GM18861 (cell line): ENCODE measurements around the gene PEPD.

Experiments
- ATAC-seq: cut with Tn5 transposase; IDR thresholded peaks from one replicate; pipeline ENCODE4 v1.9.1; 2021; ENCODE audit not compliant: unreplicated experiment

Gene PEPD

DNA sequence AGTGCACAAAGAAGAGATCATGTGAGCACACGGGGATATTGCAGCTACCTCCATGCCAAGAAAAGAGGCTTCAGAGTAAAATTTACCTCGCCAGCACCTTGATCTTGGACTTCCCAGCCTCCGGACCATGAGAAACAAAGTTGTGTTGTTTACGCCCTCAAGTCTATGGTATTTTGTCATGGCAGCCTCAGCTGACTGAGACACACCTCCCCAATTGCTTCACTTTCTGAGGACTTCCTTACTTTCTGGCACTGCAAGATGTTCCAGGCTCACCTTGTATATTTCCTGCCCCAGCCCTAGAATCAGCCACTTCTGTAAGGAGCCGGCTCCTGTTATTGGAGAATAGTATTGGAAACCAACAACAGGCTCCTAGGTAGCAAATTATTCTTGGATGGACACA, 154.7 kb downstream of the PEPD start:
- ATAC-seq, result no peak

DNA sequence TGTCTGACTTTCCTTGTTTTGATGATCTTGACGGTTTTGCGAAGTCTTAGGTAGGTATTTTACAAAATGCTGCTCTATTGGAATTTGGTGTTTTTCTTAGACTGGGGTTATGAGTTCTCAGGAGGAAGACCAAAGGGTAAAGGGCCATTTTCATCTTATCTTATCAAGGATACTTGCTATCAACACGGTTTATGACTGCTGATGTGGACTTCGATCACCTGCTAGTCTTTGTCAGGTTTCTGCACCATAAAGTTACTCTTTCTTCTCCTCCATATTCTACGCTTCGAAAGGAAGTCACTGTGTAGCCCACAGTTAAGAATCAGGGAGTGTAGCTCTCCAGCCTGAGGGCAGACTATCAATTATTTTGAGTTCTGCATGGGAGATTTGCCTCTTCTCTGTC, 155.5 kb downstream of the PEPD start:
- ATAC-seq, result no peak

DNA sequence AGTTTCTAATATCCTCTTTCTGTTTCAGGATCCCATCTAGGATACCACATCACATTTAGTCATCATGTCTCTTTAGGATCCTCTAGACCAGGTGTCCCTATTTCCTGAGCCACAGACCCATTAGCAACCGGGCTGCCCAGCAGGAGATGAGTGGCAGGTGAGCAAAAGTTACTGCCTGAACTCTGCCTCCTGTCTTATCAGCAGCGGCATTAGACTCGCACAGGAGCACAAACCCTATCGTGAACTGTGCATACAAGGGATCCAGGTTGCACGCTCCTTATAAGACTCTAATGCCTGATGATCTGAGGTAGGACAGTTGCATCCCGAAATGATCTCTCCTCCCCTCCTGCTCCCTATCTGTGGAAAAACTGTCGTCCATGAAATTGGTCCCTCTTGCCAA, 155.9 kb downstream of the PEPD start:
- ATAC-seq, result no peak

DNA sequence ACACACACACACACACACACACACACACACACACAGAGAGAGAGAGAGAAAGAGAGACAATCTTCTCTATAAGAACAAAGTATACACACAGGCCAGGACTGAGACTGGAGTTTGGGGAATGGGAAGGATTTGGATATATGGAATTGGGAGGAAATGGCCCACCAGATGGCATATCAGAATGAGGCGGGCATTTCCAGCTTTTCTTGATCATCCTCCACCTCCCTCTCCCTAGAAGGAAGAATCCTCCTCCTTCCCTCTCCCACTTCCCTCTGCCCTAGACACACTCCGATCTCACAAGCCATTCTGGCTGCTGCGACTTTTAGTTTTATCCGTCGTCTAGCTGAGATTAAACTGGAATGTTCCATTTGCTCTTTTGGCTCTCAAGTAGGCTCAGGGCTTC, 158.1 kb downstream of the PEPD start:
- no peak for ATAC-seq

DNA sequence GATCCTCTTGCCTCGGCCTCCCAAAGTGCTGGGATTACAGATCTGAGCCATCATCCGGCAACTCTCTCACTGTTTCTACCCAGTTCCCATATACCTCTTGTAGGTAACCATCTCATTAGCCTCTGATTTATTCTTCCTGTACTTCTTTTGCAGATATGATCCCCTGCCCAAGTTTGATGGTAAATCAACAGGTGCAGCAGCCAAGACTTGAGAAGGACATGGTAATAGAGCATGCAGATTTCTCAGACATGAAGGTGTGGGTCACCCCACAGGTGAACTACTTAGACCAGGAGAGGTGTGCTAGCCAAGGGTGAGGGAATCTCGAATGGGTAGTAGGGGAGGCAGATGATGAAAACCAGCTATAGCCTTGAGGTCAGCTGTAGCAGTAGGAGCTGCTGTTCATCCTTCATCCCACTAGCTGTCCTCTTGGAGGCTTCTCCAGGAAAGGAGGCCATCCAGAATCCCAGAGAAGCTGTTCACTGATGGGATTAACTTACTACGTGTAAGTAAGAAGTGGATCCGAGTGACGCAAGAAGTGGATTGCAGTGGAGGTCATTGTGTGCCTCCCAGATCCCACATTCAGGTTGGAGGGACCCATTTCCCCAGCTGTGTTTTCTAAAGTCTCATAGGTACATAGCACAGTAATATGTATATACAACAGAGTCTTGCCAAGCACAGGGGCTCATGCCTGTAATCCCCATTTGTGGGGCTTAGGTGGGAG, 158.9 kb downstream of the PEPD start:
- no peak for ATAC-seq

DNA sequence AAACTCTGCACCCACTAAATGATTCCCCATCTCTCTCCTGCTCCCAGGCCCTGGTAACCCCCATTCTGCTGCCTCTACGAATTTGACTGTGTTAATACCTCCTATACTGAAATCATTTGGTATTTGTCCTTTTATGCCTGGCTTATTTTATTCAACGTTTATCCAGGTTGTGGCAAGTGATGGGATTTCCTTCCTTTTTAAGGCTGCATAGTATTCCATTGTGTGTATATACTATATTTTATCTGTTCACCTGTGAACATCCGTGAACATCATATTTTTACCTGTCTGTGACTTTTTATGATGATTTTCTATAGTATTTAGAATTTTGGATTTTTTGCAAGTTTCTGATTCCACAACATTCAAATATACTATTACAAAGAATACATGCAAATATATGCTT, 162.0 kb downstream of the PEPD start:
- ATAC-seq, result no peak

DNA sequence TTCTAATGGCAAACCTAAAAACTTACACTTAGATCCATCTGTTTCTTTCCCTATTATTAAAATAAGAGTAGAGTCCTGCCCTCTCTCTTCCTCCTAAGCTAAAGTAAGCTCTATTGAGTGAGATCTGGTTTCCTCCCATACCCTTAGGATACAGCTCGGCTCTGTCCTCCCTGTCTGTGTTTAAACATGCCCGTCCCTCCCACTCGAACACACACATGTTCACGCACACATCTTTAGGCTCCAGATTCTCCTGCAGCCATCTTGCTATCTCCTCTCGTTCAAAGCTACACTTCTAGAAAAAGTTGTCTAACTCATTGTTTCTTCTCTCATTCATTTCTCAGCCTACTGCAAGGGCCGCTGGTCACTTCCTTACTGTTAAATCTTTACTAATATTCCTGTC, 163.2 kb downstream of the PEPD start:
- ATAC-seq, result no peak

DNA sequence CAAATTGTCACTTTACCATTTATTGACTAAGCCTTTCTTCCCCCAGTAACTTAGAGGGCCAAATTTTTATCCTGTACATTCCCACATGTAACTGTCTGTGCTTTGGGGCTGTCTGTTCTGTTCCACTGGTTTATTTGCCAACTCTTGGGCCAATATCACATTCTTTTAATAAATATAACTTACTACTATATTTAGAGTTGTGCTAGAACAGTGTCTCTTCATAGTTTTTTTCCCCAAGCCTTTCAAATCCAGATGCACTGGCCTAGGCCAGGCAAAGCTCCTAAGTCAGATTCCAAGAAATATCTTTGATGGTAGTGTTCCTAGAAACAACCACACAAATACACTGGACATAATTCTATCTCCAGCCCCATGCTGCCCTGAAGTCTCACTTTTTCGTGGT, 164.0 kb downstream of the PEPD start:
- ATAC-seq, result no peak

DNA sequence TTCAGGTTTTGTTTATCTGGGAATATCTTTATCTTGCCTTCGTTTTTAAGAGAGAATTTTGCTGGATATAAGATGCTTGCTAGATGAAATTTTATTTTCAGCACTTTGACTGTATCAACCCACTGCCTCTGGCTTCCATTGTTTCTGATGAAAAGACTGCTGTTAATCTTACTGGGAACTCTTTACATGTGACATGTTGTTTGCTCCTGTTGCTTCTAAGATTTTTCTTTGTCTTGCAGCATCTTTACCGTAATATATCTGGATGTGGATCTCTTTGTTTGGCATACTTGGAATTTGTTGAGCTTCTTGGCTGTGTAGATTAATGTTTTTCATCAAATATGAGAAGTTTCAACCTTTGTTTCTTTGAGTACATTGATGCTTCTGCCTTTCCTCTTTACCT, 166.1 kb downstream of the PEPD start:
- ATAC-seq, result no peak

DNA sequence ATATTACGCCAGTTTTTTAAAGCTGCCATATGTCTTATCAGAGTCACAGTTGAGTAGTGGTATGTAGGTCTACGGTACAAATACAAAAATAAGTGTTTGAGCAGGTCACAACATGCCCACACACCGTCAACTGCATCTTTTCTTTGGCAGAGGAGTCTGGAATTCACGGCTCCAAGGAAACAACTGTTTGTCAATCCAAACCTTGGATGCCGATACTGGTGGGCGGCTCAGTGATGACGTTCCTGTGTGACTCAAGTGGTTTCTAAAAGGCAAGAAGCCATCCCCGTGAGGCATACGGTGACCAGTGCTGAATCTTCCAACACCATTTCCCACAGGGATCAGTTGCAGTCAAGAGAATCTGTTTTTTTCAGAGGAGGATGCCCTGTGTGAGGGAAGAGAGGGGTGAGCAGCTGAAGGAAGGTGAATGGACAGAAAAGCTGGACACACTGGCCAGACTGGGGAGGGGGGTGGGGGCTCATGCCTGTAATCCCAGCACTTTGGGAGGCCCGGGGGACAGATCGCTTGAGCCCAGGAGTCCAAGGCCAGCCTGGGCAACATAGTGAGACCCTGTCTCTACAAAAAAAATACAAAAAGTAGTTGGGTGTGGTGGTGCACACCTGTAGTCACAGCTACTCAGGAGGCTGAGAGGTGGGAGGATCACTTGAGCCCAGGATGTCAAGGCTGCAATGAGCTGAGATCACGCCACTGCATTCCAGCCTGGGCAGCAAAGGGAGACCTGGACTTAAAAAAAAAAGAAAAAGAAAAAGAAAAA, 170.9 kb downstream of the PEPD start:
- ATAC-seq, result no peak

DNA sequence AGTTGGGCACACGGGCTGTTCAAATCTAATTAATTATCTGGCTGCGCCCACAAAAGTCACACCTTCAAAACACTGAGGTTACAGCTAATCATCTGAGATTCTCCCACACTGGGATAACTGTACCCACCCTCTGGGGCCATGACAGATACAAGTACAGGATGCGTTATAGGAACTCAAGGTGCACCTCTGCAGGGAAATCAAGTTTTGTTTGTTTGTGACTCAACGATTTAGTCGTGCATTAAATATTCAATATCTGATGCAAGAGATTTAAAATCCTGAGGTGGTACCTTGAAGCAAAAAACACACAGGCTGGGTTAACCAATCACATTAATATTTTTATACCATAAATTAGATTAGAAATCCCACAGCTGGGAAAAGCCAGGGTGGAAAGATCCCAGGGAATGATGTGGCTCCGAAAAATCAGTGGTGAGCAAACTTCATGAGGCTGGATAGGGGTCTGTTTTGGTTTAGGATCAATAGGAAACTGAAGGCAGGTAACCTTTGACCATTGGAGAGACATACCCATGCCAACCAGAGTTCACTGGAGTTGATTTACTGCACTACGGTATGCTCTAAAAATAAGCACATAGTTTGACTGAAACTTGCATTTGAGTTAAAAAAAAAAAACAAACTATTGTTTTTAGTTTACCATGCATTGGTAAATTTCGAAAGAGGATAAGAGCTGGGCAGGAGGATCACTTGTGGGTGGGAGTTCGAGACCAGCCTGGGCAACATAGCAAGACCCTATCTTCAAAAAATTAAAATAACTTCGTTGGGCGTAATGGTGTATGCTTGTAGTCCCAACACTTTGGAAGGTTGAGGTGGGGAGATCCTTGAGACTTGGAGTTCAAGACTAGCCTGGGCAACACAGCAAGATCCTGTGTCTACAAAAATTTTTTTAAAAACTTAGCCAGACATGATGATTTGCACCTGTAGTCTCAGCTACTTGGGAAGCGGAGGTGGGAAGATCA, 172.0 kb downstream of the PEPD start:
- ATAC-seq, result no peak

DNA sequence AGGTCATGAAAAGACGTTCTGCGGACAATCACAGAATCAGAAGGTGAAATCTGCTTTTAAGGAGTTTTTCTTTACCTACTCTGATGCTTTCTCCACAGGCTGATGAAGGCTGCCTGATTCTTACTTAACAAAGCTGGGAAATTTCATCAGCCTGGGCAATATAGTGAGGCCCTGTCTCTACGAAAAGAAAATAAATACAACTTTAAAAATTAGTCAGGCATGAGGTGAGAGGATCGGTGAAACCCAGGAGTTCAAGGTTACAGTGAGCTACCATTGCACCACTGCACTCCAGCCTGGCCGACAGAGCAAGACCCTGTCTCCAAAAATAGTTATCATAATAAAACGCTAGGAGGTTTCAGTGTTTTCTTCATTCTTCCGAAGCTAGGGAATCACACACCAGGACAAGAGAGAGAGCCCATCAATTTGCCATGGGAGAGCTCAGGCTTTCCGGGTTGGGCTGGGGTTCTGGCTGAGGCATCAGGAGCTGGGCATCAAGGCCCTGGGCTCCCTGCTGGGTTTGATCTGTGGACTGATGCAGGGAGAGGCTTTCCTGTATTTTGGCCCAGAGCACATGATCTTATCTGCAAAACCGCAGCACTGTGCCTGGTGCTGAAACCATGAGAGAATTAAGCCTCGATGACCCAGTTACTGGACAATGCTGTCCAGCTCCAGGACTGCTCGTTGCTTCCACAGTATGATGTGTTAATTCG, 173.1 kb downstream of the PEPD start:
- no peak for ATAC-seq

DNA sequence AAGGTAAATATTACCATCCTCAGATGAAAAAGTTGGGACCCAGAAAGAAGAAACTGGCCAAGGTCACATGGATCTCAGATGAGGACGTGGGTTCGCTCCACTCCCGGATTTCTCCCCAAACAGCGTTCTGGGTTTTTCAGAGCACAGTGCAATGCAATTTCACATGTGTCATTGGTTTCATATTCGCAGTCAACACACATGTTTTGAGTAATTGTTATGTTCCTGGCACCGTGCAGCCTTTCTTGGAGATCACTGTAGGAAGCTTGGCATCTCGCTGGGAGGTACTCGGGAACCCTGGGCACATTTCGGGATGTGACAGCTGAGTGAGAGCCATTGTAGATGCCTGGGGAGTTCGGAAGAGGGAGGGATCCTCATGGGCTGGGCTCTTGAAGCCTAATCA, 174.3 kb downstream of the PEPD start:
- ATAC-seq, result no peak

DNA sequence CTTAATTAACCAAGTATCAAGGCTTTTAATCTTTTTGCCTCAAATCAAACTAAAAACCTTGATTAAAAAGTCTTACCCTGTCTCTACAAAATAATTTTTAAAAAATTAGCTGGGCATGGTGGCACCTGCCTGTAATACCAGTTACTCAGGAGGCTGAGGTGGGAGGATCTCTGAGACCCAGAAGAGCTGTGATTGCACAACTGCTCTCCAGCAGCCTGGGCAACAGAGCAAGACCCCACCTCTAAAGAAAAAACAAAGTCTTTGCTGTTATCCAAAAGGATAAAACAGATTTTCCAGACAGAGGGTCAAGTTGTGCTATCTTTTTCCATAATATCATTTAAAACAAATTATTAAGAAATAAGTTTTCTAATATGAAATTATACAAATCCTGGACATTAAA, 174.9 kb downstream of the PEPD start:
- ATAC-seq, result no peak

DNA sequence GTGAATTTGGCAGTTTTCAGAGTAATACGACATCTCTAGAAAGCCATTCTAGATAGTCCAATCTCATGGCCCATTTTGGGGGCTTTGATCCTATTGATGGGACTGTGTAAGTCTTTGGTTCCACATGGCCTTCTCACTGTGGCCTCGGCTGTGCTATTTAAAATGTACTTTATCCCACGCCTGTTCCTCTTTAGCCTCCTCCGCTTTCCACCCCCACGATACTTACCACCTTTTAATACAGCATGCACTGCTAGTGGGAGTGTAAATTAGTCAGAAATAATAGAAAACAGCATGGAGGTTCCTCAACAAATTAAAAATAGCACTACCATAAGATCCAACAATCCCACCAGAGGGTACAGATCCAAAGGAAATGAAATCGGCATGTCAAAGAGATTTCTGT, 176.4 kb downstream of the PEPD start:
- ATAC-seq, result no peak

DNA sequence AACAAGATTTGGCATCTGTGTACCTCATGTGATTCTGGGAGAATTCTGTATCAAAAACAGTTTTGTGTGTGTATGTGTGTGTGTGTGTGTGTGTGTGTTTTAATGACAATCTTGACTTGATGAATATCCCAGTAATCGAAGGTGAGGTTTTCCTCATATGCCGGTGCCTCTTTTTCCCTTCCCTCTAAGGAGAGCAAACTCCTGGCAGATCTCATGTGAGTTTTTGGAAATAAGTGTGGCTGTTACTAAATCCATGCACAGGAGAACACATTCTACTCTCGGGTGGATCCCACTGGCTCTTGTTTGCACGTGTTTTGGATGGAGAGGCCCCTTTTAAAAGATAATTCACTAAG, 177.0 kb downstream of the PEPD start:
- no peak for ATAC-seq

DNA sequence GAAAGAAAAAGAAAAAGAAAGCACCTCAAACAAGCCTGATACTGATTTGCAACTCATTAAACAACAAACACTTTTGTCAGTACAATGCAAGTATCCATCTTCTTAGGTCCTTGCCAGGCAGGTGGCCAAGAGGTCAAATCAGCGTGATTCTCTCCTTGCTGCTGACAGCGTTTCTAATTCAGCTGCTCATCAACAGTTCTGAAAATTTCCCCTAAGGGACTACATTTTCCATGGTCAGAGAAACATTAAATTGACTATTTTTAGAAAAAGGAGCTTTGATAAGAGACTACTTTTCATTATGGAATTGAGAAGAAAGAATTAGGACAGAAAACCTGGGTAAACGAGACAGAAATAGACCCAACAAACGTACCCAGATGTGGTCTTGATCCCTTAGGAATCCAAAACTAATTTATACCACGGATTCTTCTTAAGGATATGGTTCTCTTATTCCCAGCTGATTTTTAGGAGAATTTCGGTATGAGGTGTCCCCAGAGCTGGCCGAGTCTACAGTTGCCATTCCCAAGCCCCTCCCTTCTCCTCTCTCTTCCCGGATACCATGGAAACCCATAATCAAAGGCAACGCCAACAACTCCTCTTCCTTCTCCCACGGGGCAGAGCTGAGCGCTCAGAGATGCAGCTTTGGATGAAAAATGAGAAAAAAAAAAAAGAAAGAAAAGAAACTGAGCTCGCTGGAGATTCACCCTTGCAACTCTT, 177.6 kb downstream of the PEPD start:
- no peak for ATAC-seq

DNA sequence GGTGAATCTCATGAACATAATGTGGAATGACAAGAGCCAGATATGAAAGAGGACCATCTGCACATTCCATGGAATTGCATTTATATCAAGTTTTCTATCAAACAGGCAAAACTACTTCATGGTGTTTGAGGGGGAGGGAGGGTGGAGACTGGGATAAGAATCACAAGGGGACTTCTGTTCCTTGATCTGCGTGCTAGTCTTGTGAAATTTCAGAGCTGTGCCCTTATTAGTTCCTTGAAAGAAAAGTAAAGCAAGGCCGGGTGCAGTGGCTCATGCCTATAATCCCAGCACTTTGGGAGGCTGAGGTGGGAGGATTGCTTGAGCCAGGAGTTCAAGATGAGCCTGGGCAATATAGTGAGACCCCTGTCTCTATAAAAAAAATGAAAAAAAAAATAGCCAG, 178.3 kb downstream of the PEPD start:
- ATAC-seq, result no peak

DNA sequence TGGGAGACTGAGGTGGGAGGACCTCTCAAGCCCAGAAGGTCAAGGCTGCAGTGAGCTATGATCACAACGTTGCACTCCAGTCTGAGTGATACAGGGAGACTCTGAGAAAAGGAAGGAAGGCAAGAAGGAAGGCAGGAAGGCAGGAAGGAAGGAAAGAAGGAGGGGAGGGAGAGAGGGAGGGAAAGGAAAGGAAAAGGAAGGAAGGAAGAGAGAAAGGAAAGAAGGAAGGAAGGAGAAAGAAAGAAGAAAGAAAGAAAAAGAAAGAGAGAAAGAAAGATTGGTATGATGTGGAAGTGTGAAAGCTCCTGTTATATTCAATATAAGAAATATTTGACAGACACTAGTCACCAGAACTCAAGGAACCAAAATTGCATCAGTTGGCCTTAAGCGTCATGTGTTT, 180.6 kb downstream of the PEPD start:
- ATAC-seq, result no peak
